Measurements from ENCODE around the gene RTP3. TPM values are rescaled to one million over a fixed set of nuclear protein-coding genes. Genes with fewer than 3 reads are reported as not detected.

Gene RTP3
- total RNA-seq, 2 donors from 2014 or later, result not detected

- H3K36me3 ChIP-seq, result no peaks in the 10 kb centered on the region
- H3K27ac ChIP-seq, result no peak overlapping the region
Measured at GRCh38 chr3:46466273-46466672, 31.5 kb upstream of the RTP3 start.

GRCh38 chr3:46466871-46467403 is 30.8 kb upstream of the RTP3 start:
- DNase-seq, result no peak
- no peak for TF ChIP-seq CTCF (IDR thresholded peaks at IDR 0.05)
- Histone ChIP-seq H3K9me3 (no peaks in the 10 kb centered on the region), H3K9ac (ENCODE audit: low read depth in 2 of 2, low read length in 2 of 2) (no peak overlapping the region), H3K4me1 (no peaks in the 10 kb centered on the region), H3K27me3 (no peaks in the 10 kb centered on the region), H3K27ac (no peak overlapping the region), H3K36me3 (no peaks in the 10 kb centered on the region), H3K4me3 (no peak overlapping the region)
- intact Hi-C loops (cut with DNase I), result no loop called here

More at GRCh38 chr3:46466273-46466672, 31.5 kb upstream of the RTP3 start:
- Histone ChIP-seq H3K9me3 (no peaks in the 10 kb centered on the region), H3K4me1 (no peaks in the 10 kb centered on the region), H3K4me3 (no peak overlapping the region), H3K27me3 (no peaks in the 10 kb centered on the region), H3K9ac (ENCODE audit: low read depth in 2 of 2, low read length in 2 of 2) (no peak overlapping the region)
- DNase-seq, result no peak
- TF ChIP-seq CTCF (IDR thresholded peaks at IDR 0.05), result no peak
- intact Hi-C loops (cut with DNase I), result no loop called here

- Histone ChIP-seq H3K36me3 (no peaks in the 10 kb centered on the region), H3K4me1 (no peaks in the 10 kb centered on the region), H3K27me3 (no peaks in the 10 kb centered on the region), H3K4me3 (no peak overlapping the region), H3K9me3 (no peaks in the 10 kb centered on the region), H3K27ac (no peak overlapping the region), H3K9ac (ENCODE audit: low read depth in 2 of 2, low read length in 2 of 2) (no peak overlapping the region)
- no peak for TF ChIP-seq CTCF (IDR thresholded peaks at IDR 0.05)
- no peak for DNase-seq
- intact Hi-C loops (cut with DNase I), result no loop called here
Measured at GRCh38 chr3:46467562-46467961, 30.2 kb upstream of the RTP3 start.

GRCh38 chr3:46468753-46469600 is 28.8 kb upstream of the RTP3 start:
- intact Hi-C loops (cut with DNase I), result no loop called here
- no peaks in the 10 kb centered on the region for H3K9me3 ChIP-seq
- TF ChIP-seq CTCF (IDR thresholded peaks at IDR 0.05), result no peak
- no peaks in the 10 kb centered on the region for H3K4me1 ChIP-seq
- no peak overlapping the region for H3K4me3 ChIP-seq
- H3K36me3 ChIP-seq, result no peaks in the 10 kb centered on the region
- DNase-seq, result no peak
- H3K27me3 ChIP-seq, result no peaks in the 10 kb centered on the region
- H3K27ac ChIP-seq, result no peak overlapping the region
- H3K9ac ChIP-seq (ENCODE audit: low read depth in 2 of 2, low read length in 2 of 2), result no peak overlapping the region

- no peak overlapping the region for H3K27ac ChIP-seq
- TF ChIP-seq CTCF (IDR thresholded peaks at IDR 0.05), result no peak
- H3K27me3 ChIP-seq, result no peaks in the 10 kb centered on the region
- no peak overlapping the region for H3K4me3 ChIP-seq
- intact Hi-C loops (cut with DNase I), result no loop called here
- no peaks in the 10 kb centered on the region for H3K4me1 ChIP-seq
- H3K9me3 ChIP-seq, result no peaks in the 10 kb centered on the region
- no peak overlapping the region for H3K9ac ChIP-seq (ENCODE audit: low read depth in 2 of 2, low read length in 2 of 2)
- no peak for DNase-seq
- H3K36me3 ChIP-seq, result no peaks in the 10 kb centered on the region
Measured at GRCh38 chr3:46469680-46470357, 28.0 kb upstream of the RTP3 start.

Data from colonic mucosa (tissue), 4 donors.